GM12891 (cell line): ENCODE measurements around the gene FKBP8.

Experiments
- PAX5 ChIP-seq: IDR thresholded peaks from 2 replicates; pipeline ENCODE4 v1.6.1; 2011; ENCODE audit warnings: low read length, moderate library complexity, mild to moderate bottlenecking; ENCODE audit not compliant: insufficient read depth, severe bottlenecking
- POLR2A ChIP-seq: IDR thresholded peaks from 2 replicates; pipeline ENCODE4 v1.6.1; 2011; ENCODE audit warnings: low read depth, low read length, control low read depth
- POLR2AphosphoS5 ChIP-seq: IDR thresholded peaks from 2 replicates; pipeline ENCODE4 v1.6.1; 2011; ENCODE audit warnings: low read depth, low read length, control low read depth
- POU2F2 ChIP-seq: IDR thresholded peaks from 2 replicates; pipeline ENCODE4 v1.6.1; 2011; ENCODE audit warnings: low read depth, mild to moderate bottlenecking, control low read depth, low read length, moderate library complexity
- SPI1 ChIP-seq: IDR thresholded peaks from 2 replicates; pipeline ENCODE4 v1.6.1; 2011; ENCODE audit warnings: low read depth, low read length, control low read depth
- TAF1 ChIP-seq: IDR thresholded peaks from 2 replicates; pipeline ENCODE4 v1.6.1; 2011; ENCODE audit warnings: low read depth, low read length, control low read depth

- TF ChIP-seq POLR2AphosphoS5 = no peak
- TF ChIP-seq SPI1 = no peak
- no peak for TF ChIP-seq POLR2A
- TF ChIP-seq POU2F2 = no peak
- TF ChIP-seq TAF1 = no peak
- TF ChIP-seq PAX5 = no peak
These were observed 53.7 kb downstream of the FKBP8 start for GRCh38 chr19:18489627-18490184.
